ENCODE measurements around the gene LPAR2.

GRCh38 chr19:19600793-19601330 is 27.2 kb downstream of the LPAR2 start:
- TF ChIP-seq REST (IDR thresholded peaks at IDR 0.05; ENCODE audit: borderline replicate concordance in 1 of 2, low read depth in 1 of 2, low read length in 2 of 2) (no peak), GPN1 (CRISPR knock-in tag; IDR thresholded peaks at IDR 0.05; ENCODE audit: borderline replicate concordance) (no peak), PRPF4 (IDR thresholded peaks at IDR 0.05; ENCODE audit: low read depth, low read length, poor library complexity, severe bottlenecking) (no peak), EZH2 (conservative IDR thresholded peaks at IDR 0.05; ENCODE audit: low read depth, low read length) (no peak), POLR2AphosphoS5 (IDR thresholded peaks at IDR 0.05; ENCODE audit: low read depth, low read length) (no peak), CTCF (CRISPR knock-in tag; IDR thresholded peaks at IDR 0.05) (no peak), MLLT10 (CRISPR knock-in tag; IDR thresholded peaks at IDR 0.05) (no peak), TARDBP (CRISPR knock-in tag; IDR thresholded peaks at IDR 0.05) (no peak), SMAD1 (CRISPR knock-in tag; IDR thresholded peaks at IDR 0.05; ENCODE audit: borderline replicate concordance, low read depth) (no peak)

All from HepG2 (cell line).